Spleen (tissue), 11 donors: ENCODE measurements around the gene CYP21A2. TPM values are rescaled to one million over a fixed set of nuclear protein-coding genes. Genes with fewer than 3 reads are reported as not detected.

Source experiments
- DNase-seq: peaks from one replicate; pipeline ENCODE4 v3.0.0-alpha.2; 2020
- H3K27ac ChIP-seq, 8 donors: fragments of 200-600 bp; sonication (generic) in 7 of 8; 1 replicate in 4 of 8; 2 replicates in 4 of 8; pipeline versions ENCODE4 v1.5.0 to v1.8.0; 2016 to 2021; ENCODE audit warnings: inconsistent platforms in 4 of 8, mild to moderate bottlenecking in 4 of 8, moderate library complexity in 1 of 8
- H3K27me3 ChIP-seq, 7 donors: fragments of 200-600 bp; sonication (generic) in 6 of 7; replicated peaks in 1 of 7; 1 replicate in 4 of 7; 2 replicates in 3 of 7; pipeline versions ENCODE4 v1.5.0 to v1.8.0; 2016 to 2021; ENCODE audit warnings: inconsistent platforms in 3 of 7, mild to moderate bottlenecking in 1 of 7
- H3K36me3 ChIP-seq, 6 donors: fragments of 200-600 bp; sonication (generic) in 5 of 6; 1 replicate in 4 of 6; 2 replicates in 2 of 6; pipeline versions ENCODE4 v1.5.0 to v1.8.0; 2016 to 2021; ENCODE audit warnings: inconsistent platforms in 2 of 6
- H3K4me1 ChIP-seq, 6 donors: fragments of 200-600 bp; sonication (generic) in 5 of 6; 1 replicate in 3 of 6; 2 replicates in 3 of 6; pipeline versions ENCODE4 v1.5.0 to v1.8.0; 2016 to 2021; ENCODE audit warnings: inconsistent platforms in 3 of 6
- H3K4me3 ChIP-seq, 8 donors: fragments of 200-600 bp; sonication (generic) in 7 of 8; 1 replicate in 4 of 8; 2 replicates in 4 of 8; pipeline versions ENCODE4 v1.5.0 to v1.8.0; 2016 to 2021; ENCODE audit warnings: inconsistent platforms in 4 of 8, mild to moderate bottlenecking in 4 of 8, moderate library complexity in 2 of 8
- H3K9me3 ChIP-seq, 8 donors: fragments of 200-600 bp; sonication (generic) in 7 of 8; 1 replicate in 4 of 8; 2 replicates in 4 of 8; pipeline versions ENCODE4 v1.5.0 to v1.8.0; 2016 to 2021; ENCODE audit warnings: inconsistent platforms in 4 of 8
- POLR2A ChIP-seq, 3 donors: fragments of 450-650 bp; IDR thresholded peaks; one replicate each; pipeline ENCODE4 v1.5.1; 2017; ENCODE audit warnings: antibody characterized with exemption in 3 of 3, mild to moderate bottlenecking in 1 of 3
- POLR2AphosphoS5 ChIP-seq, 3 donors: sonication (generic); formaldehyde crosslinking; IDR thresholded peaks; one replicate each; pipeline ENCODE4 v1.5.1; 2017; ENCODE audit warnings: antibody characterized with exemption in 3 of 3
- WGBS, 5 donors: extraction: QIAGEN DNeasy Blood & Tissue Kit in 3 of 5; methylation state at CpG; one replicate each; pipeline versions ENCODE4 v1.1.5 to v1.1.7; 2013 to 2018; 5-methylcytosine and 5-hydroxymethylcytosine counted together
- intact Hi-C: fragments of 100-400 bp; cut with DNase I; formaldehyde crosslinking; loops from one replicate; pipeline ENCODE4 v1.15.0; 2023; ENCODE audit warnings: low total_unique reads
- polyA plus RNA-seq, 3 donors: library from polyadenylated mRNA; stranded (reverse); fragments of 200-250 nt; gene quantifications; one replicate each; pipeline ENCODE4 v1.2.1, GENCODE V29; 2013
- total RNA-seq, 7 donors: library from RNA; depleted of rRNA in 3 of 7; stranded (reverse); fragments of >200 nt in 3 of 7; fragmentation: NEBNext Ultra II Directional in 4 of 7; extraction: Animal tissue kit (Norgen Biotek cat#: 25700) in 4 of 7; gene quantifications; one replicate each; pipeline versions ENCODE4 v1.1.0 to v1.2.1, GENCODE V29; 2016 to 2021
- TF ChIP-seq, protein P1 (sequence below), 11 experiments: fragments of 200-600 bp in 7 of 11; fragments of 450-650 bp in 4 of 11; sonication (generic) in 4 of 11; IDR thresholded peaks in 8 of 11; conservative IDR thresholded peaks in 3 of 11; 1 replicate in 7 of 11; 2 replicates in 4 of 11; pipeline versions ENCODE4 v1.4.0 to v1.8.0; 2016 to 2021; ENCODE audit warnings: antibody characterized with exemption in 11 of 11, inconsistent platforms in 4 of 11, mild to moderate bottlenecking in 1 of 11
- donor health status: healthy with polysubstance abuse.
- donor health status: DM: no; HTN: no; CAD: no; lungs with moderate emphysema.
- donor health status: DM: no; HTN: no; CAD: no.
- donor health status: Bipolar disorder and iron deficiency.
- donor health status: healthy.
- donor health status: DM: no; HTN: no; CAD: no.
- donor health status: DM: yes; HTN: yes; CAD: no.

CYP21A2 gene
- total and polyA plus RNA-seq, 10 donors, result 0.97 to 14.3 (median 5.4) TPM

- Histone ChIP-seq H3K4me1 (peaks cover 0 to 6% (median 0%) of the 10 kb centered on the region in 6 donors), H3K9me3 (no peaks in the 10 kb centered on the region), H3K4me3 (no peak overlapping the region), H3K27me3 (no peaks in the 10 kb centered on the region), H3K27ac (no peak overlapping the region), H3K36me3 (peaks cover 0 to 84% (median 7%) of the 10 kb centered on the region in 6 donors)
- no peak for TF ChIP-seq POLR2A (IDR thresholded peaks at IDR 0.05)
- TF ChIP-seq POLR2AphosphoS5 (IDR thresholded peaks at IDR 0.05), result no peak
- TF ChIP-seq, protein P1, sequence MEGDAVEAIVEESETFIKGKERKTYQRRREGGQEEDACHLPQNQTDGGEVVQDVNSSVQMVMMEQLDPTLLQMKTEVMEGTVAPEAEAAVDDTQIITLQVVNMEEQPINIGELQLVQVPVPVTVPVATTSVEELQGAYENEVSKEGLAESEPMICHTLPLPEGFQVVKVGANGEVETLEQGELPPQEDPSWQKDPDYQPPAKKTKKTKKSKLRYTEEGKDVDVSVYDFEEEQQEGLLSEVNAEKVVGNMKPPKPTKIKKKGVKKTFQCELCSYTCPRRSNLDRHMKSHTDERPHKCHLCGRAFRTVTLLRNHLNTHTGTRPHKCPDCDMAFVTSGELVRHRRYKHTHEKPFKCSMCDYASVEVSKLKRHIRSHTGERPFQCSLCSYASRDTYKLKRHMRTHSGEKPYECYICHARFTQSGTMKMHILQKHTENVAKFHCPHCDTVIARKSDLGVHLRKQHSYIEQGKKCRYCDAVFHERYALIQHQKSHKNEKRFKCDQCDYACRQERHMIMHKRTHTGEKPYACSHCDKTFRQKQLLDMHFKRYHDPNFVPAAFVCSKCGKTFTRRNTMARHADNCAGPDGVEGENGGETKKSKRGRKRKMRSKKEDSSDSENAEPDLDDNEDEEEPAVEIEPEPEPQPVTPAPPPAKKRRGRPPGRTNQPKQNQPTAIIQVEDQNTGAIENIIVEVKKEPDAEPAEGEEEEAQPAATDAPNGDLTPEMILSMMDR (IDR thresholded peaks at IDR 0.05 in 8 of 11, conservative IDR thresholded peaks at IDR 0.05 in 3 of 11), result no peak
- DNase-seq, result no peak
- WGBS, 5 donors, result 85 to 96% (median 90%) methylated on average over 8 of the region's 8 CpGs
- intact Hi-C loops, result no loop called here
These were observed 36.8 kb downstream of the CYP21A2 start for GRCh38 chr6:32074996-32075532.

DNA sequence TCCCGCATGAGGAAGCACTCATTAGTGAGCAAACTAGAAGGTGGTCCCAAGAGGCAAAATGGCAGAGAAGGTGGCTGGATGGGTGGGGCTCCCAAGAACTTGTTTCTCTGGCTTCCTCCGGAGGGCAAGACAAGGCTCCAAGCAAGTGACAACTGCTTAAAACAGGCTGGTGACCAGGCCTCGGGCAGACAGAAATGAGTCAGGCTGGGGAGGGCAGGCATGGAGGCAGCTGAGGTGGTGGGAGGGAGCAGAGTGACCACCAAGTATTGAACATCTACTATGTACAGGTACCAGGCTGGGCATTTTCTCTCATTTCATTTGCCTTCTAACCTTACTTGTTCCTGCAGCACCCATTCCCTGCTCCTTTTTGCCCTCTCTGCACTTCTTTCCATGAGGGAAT is 37.6 kb downstream of the CYP21A2 start:
- no peak overlapping the region for H3K4me3 ChIP-seq
- H3K27me3 ChIP-seq, result no peaks in the 10 kb centered on the region
- H3K27ac ChIP-seq, result no peak overlapping the region
- no peak for DNase-seq
- peaks cover 0 to 79% (median 7%) of the 10 kb centered on the region in 6 donors for H3K36me3 ChIP-seq
- TF ChIP-seq, protein P1 (IDR thresholded peaks at IDR 0.05 in 8 of 11, conservative IDR thresholded peaks at IDR 0.05 in 3 of 11), result no peak
- no peak for TF ChIP-seq POLR2A (IDR thresholded peaks at IDR 0.05)
- no peak for TF ChIP-seq POLR2AphosphoS5 (IDR thresholded peaks at IDR 0.05)
- peaks cover 0 to 6% (median 0%) of the 10 kb centered on the region in 6 donors for H3K4me1 ChIP-seq
- H3K9me3 ChIP-seq, result no peaks in the 10 kb centered on the region
- intact Hi-C loops, result no loop called here
- WGBS, 5 donors, result 74 to 92% (median 83%) methylated on average over 3 of the region's 3 CpGs

DNA sequence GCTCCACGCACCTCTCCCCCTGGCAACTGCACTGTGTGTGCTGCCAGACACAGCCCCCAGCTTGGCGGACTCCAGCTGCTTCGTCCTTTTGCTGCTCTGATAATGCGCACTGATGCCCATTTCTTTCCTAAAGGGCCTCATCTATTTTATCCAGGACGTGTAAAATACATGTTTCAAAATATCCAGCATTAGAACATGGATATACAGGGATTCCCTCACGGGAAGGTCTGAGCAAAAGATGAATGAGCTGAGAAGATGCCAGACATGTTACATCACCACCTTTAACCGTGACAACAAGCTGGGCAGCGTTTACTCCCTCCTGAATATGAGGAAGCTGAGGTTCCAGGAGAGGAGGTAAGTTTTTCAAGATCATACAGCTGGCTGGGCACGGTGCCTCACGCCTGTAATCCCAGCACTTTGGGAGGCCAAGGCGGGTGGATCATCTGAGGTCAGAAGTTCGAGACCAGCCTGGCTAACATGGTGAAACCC is 38.1 kb downstream of the CYP21A2 start:
- WGBS, 5 donors, result 61 to 78% (median 68%) methylated on average over 11 to 12 of the region's 12 CpGs
- no peaks in the 10 kb centered on the region for H3K9me3 ChIP-seq
- intact Hi-C loops, result no loop called here
- no peak overlapping the region for H3K4me3 ChIP-seq
- no peak for TF ChIP-seq POLR2AphosphoS5 (IDR thresholded peaks at IDR 0.05)
- H3K27ac ChIP-seq, result no peak overlapping the region
- no peak for DNase-seq
- no peaks in the 10 kb centered on the region for H3K27me3 ChIP-seq
- peaks cover 0 to 79% (median 7%) of the 10 kb centered on the region in 6 donors for H3K36me3 ChIP-seq
- peaks cover 0 to 10% (median 3%) of the 10 kb centered on the region in 6 donors for H3K4me1 ChIP-seq

DNA sequence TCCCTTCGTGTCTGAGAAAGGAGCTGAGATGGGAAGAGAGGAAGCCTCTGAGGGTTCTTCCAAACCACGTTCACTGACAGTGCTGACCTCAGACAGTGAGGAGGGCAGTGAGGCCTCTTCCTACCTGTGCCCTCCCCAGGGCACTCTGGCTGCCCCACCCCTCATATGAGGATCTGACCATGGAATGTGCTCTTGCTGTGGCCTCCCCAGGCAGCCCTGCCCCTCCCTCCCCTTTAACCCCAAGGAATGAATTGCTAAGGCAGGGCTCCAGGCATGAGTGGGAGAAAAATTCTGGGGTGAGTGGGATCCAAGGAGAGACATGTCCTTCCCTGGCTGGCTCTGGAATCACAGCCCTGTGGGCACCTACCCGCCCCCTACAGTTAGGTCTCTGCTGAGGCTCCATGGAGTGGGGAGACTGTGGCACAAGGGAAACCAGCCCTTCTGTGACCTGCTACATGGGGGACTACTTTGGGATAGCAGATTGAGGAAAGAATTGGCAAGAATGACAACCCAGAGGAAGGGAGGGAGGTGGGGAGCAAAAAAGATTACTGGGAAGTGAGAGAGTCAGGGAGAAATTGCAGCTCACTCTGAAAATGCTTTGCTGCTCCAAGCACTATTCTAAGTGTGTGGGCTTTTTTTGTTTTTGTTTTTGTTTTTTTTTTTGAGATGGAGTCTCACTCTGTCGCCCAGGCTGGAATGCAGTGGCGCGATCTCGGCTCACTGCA is 41.5 kb downstream of the CYP21A2 start:
- intact Hi-C loops, result no loop called here
- TF ChIP-seq, protein P1 (IDR thresholded peaks at IDR 0.05 in 8 of 11, conservative IDR thresholded peaks at IDR 0.05 in 3 of 11), result no peak
- TF ChIP-seq POLR2AphosphoS5 (IDR thresholded peaks at IDR 0.05), result no peak
- no peak for TF ChIP-seq POLR2A (IDR thresholded peaks at IDR 0.05)
- peak overlapping the region in 5 of 8 donors; percentile 1 to 29 (median 27) for H3K27ac ChIP-seq
- WGBS, 5 donors, result 56 to 82% (median 69%) methylated on average over 6 to 7 of the region's 7 CpGs
- peak; percentile 23 for DNase-seq
- H3K9me3 ChIP-seq, result no peaks in the 10 kb centered on the region
- H3K27me3 ChIP-seq, result peaks cover 0 to 9% (median 0%) of the 10 kb centered on the region in 7 donors
- no peak overlapping the region for H3K4me3 ChIP-seq
- peaks cover 0 to 34% (median 15%) of the 10 kb centered on the region in 6 donors for H3K4me1 ChIP-seq
- peaks cover 0 to 67% (median 0%) of the 10 kb centered on the region in 6 donors for H3K36me3 ChIP-seq
